H4 (cell line): ENCODE results near the gene SOWAHB. TPM values are rescaled to one million over a fixed set of nuclear protein-coding genes. Genes with fewer than 3 reads are reported as not detected.
A peak's percentile ranks its signal among the peaks of the same experiment; 100 is the strongest.
"Not testable (repeated sequence)": the region's sequence is repeated elsewhere in the genome, so short reads cannot be mapped to it uniquely, and the experiment has no call there.

Experiments
- DNase-seq: peaks from one replicate; pipeline ENCODE4 v3.0.0-alpha.2; 2015; ENCODE audit warnings: low spot score
- total RNA-seq: library from RNA; depleted of rRNA; stranded (reverse); fragments of >200 nt; shearing (Covaris generic); gene quantifications from 2 replicates; pipeline ENCODE4 v1.2.3, GENCODE V29; 2014

Gene SOWAHB
- total RNA-seq, 1 experiment from 2014 or later, result 0.04 TPM

DNA sequence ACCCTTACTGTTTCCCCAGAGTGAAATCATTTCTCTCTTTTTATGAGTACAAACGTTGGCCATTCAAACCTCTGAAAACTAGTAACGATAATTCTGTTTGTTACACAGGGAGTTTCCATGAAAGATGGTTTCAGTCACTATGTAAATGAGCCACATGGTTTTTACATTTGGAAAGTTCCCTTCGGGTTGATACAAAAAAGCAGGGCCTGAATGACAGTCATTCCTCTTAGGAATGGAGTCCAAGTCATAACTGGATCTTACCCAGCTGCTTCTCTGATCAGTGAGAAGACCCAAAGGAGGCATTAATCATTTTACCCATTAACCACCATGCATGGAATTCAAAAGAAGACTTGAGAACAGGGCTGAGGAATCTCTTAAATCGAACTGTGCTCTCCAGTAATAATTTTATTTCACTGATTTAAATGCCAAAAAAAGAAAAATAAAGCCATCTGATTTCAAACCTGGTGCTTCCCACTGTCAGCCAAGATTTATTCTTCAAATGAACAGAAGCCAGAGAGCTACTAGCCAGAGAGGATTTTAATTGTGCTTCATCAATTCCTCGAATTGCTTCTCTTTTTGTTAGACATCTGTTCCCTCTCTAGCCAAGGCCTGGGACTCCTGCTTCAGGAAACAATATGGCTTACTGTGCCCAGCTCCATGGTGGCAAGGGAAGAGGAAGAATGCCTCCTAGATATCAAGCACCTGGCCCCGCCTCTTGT is 3.2 kb downstream of the SOWAHB start:
- DNase-seq, result no peak

DNA sequence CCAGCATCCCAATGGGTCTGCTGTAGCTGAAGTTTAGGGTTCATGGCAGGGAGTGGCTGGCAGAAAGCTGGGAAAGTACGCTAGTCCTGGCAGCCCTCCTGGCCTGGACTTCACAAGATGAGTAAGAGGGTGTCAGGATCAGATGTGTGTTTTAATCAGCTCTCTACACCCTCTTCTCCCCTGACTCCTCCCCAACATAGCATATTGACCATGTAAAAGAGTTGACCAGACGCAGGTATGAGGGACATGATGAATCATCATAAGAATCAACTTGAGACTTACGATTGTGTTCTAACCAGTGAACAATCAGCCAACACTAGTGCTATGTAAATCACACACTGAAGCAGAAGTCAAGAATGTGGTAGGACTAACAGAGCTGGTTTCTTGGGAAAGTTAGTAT is 5.3 kb downstream of the SOWAHB start:
- no peak for DNase-seq

GRCh38 chr4:76892001-76892400 is 5.9 kb downstream of the SOWAHB start:
- DNase-seq, result no peak

GRCh38 chr4:76886848-76887441 is 11.0 kb downstream of the SOWAHB start:
- no peak for DNase-seq

DNA sequence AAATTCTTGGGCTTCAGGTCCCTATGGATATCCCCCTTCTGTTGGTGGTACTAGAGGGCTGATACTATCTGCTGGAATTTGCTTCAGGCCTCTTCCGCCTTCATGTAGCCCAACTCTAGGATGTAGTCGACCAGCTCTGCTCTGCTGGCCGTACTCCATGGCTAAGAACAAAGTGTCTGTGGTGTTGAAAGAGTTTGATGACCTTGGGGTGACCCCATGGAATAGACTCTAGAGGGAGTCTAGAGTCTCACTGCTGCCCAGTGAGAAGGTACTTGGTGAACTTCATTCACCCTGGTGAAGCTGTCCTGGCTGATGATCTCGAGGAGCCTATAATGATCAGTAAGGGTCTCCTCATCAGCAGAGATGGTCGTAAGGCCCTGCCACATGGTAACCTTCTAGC is 11.7 kb downstream of the SOWAHB start:
- DNase-seq, result no peak

GRCh38 chr4:76883147-76883546 is 14.8 kb downstream of the SOWAHB start:
- DNase-seq, result no peak

GRCh38 chr4:76882630-76883029 is 15.3 kb downstream of the SOWAHB start:
- no peak for DNase-seq

DNA sequence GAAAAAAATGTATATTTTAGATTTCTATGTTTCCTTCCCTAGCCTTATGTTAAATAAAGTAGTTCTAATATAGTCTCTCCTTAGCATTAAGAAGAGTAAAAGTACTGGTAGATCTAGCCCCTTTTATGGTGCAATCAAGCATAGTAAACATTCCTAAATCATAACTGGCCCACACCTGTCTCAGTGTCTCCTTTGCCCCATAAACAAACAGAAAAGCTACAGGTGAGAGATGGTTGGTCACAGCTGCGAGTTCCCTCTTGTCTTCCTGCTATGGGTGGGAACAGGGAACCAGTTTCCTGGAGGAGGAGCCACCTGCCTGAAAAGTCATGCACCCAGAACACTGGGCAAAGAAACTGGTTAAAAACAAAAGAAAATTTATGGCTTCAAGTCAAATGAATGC is 16.6 kb downstream of the SOWAHB start:
- DNase-seq, result no peak

DNA sequence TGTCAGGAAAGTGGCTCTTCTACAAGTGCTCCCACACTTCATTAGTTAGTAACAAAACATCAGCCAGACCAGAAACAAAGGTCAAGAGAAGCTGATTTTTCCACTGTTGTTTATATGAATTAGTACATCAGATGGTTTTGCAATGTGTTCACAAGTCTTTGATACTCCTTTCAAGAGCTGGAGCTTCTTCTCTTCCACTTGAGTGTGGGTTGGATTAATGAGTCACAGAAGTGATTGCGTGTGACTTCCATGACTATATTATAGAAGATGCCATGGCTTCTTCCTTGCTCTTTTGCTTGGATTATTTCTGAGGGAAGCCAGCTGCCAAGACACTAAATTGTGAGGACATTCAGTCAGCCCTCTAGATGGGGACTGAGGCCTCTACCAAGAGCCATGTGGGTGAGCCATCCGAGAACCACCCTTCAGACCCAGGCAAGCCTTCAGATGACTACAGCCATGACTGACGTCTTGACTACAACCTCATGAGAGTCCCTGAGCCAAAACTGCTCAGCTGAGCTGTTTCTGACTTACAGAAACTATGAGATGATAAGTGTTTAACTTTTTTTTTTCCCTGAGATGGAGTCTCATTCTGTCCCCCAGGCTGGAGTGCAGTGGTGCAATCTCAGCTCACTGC is 18.1 kb downstream of the SOWAHB start:
- no peak for DNase-seq

DNA sequence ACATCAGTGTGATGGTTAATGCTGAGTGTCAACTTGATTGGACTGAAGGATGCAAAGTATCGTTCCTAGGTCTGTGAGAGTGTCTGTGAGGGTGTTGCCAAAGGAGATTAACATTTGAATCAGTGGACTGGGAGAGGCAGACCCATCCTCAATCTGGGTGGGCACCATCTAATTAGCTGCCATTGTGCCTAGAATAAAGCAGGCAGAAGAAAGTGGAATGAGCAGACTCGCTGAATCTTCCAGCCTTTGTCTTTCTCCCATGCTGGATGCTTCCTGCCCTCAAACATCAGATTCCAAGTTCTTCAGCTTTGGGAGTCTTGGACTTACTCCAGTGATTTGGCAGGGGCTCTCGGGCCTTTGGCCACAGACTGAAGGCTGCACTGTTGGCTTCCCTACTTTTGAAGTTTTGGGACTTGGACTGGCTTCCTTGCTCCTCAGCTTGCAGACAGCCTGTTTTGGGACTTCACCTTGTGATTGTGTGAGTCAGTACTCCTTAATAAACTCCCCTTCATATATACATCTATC is 19.2 kb downstream of the SOWAHB start:
- DNase-seq, result not testable (repeated sequence)

DNA sequence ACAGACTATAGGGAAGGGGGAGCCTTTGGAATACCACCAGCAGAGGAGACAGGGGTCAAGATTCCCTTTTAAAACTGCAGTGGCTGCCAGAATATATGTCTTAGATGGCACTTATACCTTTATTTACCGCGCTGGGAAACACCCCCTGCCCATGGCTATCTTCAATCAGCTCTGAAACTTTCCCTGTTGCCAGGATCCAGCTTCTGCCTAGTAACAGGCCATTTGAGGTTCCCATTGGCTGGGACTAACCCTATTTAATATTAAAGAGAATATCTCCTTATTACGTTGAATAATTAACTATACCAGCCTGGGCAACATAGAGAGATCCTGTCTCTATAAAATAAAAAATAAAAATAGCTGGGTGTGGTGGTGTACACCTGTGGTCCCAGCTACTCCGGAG is 23.8 kb downstream of the SOWAHB start:
- no peak for DNase-seq

GRCh38 chr4:76873495-76873894 is 24.4 kb downstream of the SOWAHB start:
- DNase-seq, result no peak

GRCh38 chr4:76872556-76872955 is 25.4 kb downstream of the SOWAHB start:
- DNase-seq, result no peak

DNA sequence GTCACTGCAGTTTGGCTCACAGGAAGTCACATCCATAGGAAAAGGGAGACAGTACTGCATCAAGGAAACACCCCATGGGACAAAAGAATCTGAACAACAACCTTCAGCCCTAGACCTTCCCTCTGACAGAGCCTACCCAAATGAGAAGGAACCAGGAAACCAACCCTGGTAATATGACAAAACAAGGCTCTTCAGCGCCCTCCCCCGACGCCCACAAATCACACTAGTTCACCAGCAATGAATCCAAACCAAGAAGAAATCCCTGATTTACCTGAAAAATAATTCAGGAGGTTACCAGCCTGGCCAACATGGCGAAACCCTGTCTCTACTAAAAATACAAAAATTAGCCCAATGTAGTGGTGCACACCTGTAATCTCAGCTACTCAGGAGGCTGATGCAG is 29.2 kb downstream of the SOWAHB start:
- not testable (repeated sequence) for DNase-seq

GRCh38 chr4:76867880-76868655 is 29.9 kb downstream of the SOWAHB start:
- peak; percentile 16 for DNase-seq

DNA sequence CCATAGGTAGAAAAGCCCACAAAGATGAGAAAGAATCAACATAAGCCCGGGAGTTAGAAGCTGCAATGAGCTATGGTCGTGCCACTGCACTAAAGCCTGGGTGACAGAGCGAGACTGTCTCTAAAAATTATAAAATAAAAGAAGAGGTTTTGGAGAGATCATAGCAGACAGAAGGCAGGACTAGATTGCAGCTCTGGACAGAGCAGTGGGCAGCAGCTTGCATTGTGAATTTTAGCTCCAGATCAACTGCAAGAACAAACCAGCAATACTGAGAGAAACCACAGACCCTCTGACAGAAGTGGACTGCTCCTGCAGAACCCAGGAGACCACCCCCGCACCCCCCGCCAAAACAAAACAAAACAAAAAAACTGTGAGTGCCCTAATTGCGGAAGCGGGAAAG is 30.6 kb downstream of the SOWAHB start:
- no peak for DNase-seq

DNA sequence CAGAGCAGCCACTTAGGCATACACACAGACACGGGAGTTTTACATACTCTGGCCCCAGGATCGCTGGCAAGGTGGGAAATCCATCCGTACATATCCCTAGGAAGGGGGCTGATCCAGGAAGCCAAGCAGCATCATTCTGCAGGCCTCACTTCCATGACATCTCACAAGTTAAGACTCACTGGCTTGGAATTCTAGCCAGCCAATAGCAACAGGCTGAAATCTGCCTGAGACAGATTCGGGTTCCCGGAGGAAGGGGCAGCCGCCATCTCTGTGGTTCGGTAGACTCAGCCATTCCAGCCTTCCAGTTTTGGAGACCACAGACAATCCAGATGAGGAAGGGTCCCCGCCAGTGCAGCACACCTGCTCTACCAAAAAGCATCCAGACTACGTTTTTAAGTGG is 31.3 kb downstream of the SOWAHB start:
- DNase-seq, result no peak

DNA sequence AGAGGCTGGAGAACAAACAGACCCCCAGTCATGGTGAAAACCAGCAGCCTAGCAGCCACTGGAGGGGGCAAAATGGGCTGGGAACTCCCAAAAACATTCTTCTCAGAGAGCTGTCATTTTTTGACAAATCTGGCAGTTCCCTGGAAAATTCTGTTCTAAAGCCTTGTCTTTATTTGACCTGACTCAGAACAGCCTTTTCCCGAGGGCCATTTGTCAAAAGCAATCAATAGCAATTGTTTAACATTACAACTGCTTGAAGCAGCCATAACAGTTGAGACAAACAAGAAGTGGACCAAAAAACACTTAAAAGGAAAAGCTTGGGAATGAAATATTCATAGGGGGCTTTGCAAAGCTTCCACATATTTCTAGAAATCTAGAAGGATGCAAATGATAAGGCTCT is 39.6 kb downstream of the SOWAHB start:
- DNase-seq, result no peak

- DNase-seq, result no peak
These were observed 40.9 kb downstream of the SOWAHB start for GRCh38 chr4:76857074-76857409.

GRCh38 chr4:76856243-76857073 is 41.5 kb downstream of the SOWAHB start:
- DNase-seq, result peak; percentile 15

DNA sequence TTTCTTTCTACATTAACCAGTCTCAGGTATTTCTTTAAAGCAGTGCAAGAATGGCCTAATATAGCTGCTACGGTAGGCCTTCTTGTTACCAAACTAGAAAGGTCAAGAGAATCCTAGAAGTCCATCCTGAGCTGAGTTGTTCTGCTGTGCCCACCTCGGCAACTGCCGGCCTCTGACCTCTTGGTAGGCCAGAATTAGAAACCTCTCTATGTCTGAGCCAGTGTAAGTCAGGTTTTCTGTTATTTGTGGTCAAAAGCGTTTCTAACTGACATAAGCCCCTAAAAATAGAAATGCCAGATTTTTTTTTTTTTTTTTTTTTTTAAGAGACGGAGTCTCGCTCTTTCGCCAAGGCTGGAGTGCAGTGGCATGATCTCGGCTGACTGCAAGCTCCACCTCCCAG is 43.1 kb downstream of the SOWAHB start:
- no peak for DNase-seq
